HCT116 (cell line): ENCODE data around the gene ACP5. TPM values are rescaled to one million over a fixed set of nuclear protein-coding genes. Genes with fewer than 3 reads are reported as not detected.

Experiments
- ATAC-seq: fragments of 200-7000 bp; cut with Tn5 transposase; 2 replicates; pipeline ENCODE4 v1.9.1; 2020; ENCODE audit warnings: mild to moderate bottlenecking, moderate library complexity
- BruUV-seq: library from RNA; stranded (reverse); fragments of 400-500 nt; replicated peaks from 2 replicates; lab custom pipeline; 2021; lab: Mats Ljungman, UMichigan
- CTCF ChIA-PET: fragments of 300-600 bp; sonication (Branson Sonifier 250); formaldehyde crosslinking; loops from one replicate; lab custom pipeline; 2021; ENCODE audit warnings: antibody characterized with exemption; lab: Charles Lee
- POLR2A ChIA-PET: fragments of 300-600, 350-600 bp; sonication (Branson Sonifier 250); formaldehyde crosslinking; loops from one replicate; lab custom pipeline; 2021; ENCODE audit warnings: antibody characterized with exemption; lab: Charles Lee
- RAD21 ChIA-PET, 2 experiments: fragments of 300-600 bp; sonication (Branson Sonifier 250); formaldehyde crosslinking; loops; one replicate each; lab custom pipeline; 2023; ENCODE audit warnings: low total read pairs in 2 of 2; ENCODE audit not compliant: uncharacterized antibody in 2 of 2, unreplicated experiment in 2 of 2, low non-redundant PET in 1 of 2; lab: Charles Lee
- DNase-seq: peaks from one replicate; pipeline ENCODE4 v3.0.0-alpha.2; 2010; ENCODE audit warnings: low read depth, low spot score
- H2AFZ ChIP-seq: fragments of 200-600 bp; shearing (Covaris generic), sonication (generic); 2 replicates; pipeline ENCODE4 v1.6.1; 2017; ENCODE audit warnings: low read depth, mixed run types, mixed read lengths, antibody characterized with exemption, low read length; ENCODE audit not compliant: poor library complexity, severe bottlenecking
- H3K27ac ChIP-seq: 2 replicates; pipeline ENCODE4 v1.5.1; 2012; ENCODE audit warnings: low read depth, low read length
- H3K27me3 ChIP-seq: fragments of 200-600 bp; sonication (generic); 2 replicates; pipeline ENCODE4 v1.6.1; 2016; ENCODE audit warnings: mixed run types, low read length, mixed read lengths; ENCODE audit not compliant: insufficient read depth
- H3K36me3 ChIP-seq, 2 experiments: fragments of 200-500 bp in 1 of 2; fragments of 200-600 bp in 1 of 2; sonication (Bioruptor generic) in 1 of 2; sonication (generic) in 1 of 2; 2 replicates each; pipeline versions ENCODE4 v1.5.1 to v1.6.1; 2014 to 2016; ENCODE audit warnings: low read length in 2 of 2, inconsistent platforms in 1 of 2, mixed read lengths in 1 of 2, mixed run types in 1 of 2; ENCODE audit not compliant: insufficient read depth in 2 of 2, control insufficient read depth in 1 of 2
- H3K4me1 ChIP-seq, 2 experiments: fragments of 200-600 bp in 1 of 2; sonication (generic) in 1 of 2; 2 replicates each; pipeline versions ENCODE4 v1.5.1 to v1.6.1; 2012 to 2017; ENCODE audit warnings: low read length in 2 of 2, inconsistent platforms in 1 of 2, mild to moderate bottlenecking in 1 of 2, mixed read lengths in 1 of 2, mixed run types in 1 of 2, moderate library complexity in 1 of 2; ENCODE audit not compliant: insufficient read depth in 2 of 2, control insufficient read depth in 1 of 2
- H3K4me2 ChIP-seq: fragments of 200-600 bp; sonication (generic); 2 replicates; pipeline ENCODE4 v1.6.1; 2017; ENCODE audit warnings: mixed run types, low read length, mixed read lengths
- H3K4me3 ChIP-seq, 2 experiments: fragments of 200-600 bp in 1 of 2; sonication (generic) in 1 of 2; replicated peaks in 1 of 2; 2 replicates each; pipeline ENCODE4 v1.5.1; 2011 to 2016; ENCODE audit warnings: low read length in 2 of 2, control low read depth in 1 of 2, low read depth in 1 of 2, mild to moderate bottlenecking in 1 of 2, mixed read lengths in 1 of 2, mixed run types in 1 of 2
- H3K79me2 ChIP-seq: fragments of 200-600 bp; sonication (generic); 2 replicates; pipeline ENCODE4 v1.6.1; 2017; ENCODE audit warnings: mild to moderate bottlenecking, mixed run types, low read length, moderate library complexity, mixed read lengths; ENCODE audit not compliant: insufficient read depth
- H3K9ac ChIP-seq: fragments of 200-600 bp; sonication (generic); 2 replicates; pipeline ENCODE4 v1.6.1; 2016; ENCODE audit warnings: low read length, mixed read lengths
- H3K9me2 ChIP-seq: fragments of 200-600 bp; sonication (generic), shearing (Covaris generic); 2 replicates; pipeline ENCODE4 v1.6.1; 2017; ENCODE audit warnings: mixed run types, mild to moderate bottlenecking, moderate library complexity; ENCODE audit not compliant: insufficient read depth
- H3K9me3 ChIP-seq, 2 experiments: fragments of 200-500 bp in 1 of 2; fragments of 200-600 bp in 1 of 2; sonication (Bioruptor generic) in 1 of 2; sonication (generic) in 1 of 2; 2 replicates each; pipeline ENCODE4 v1.6.1; 2014 to 2017; ENCODE audit warnings: low read length in 2 of 2, mixed read lengths in 2 of 2, inconsistent platforms in 1 of 2, low read depth in 1 of 2, mild to moderate bottlenecking in 1 of 2, mixed run types in 1 of 2, moderate library complexity in 1 of 2; ENCODE audit not compliant: control insufficient read depth in 1 of 2, insufficient read depth in 1 of 2
- H4K20me1 ChIP-seq: fragments of 200-600 bp; sonication (generic), shearing (Covaris generic); 2 replicates; pipeline ENCODE4 v1.6.1; 2017; ENCODE audit warnings: mixed run types, mild to moderate bottlenecking, moderate library complexity; ENCODE audit not compliant: insufficient read depth
- CBX3 ChIP-seq: IDR thresholded peaks from 2 replicates; pipeline ENCODE4 v1.6.1; 2012; ENCODE audit warnings: low read depth
- CEBPB ChIP-seq: IDR thresholded peaks from 2 replicates; pipeline ENCODE4 v1.6.1; 2012; ENCODE audit warnings: low read depth
- EZH2 ChIP-seq: fragments of 200-600 bp; sonication (generic); IDR thresholded peaks from 2 replicates; pipeline ENCODE4 v1.6.1; 2017; ENCODE audit warnings: antibody characterized with exemption, mixed run types
- EZH2phosphoT487 ChIP-seq: fragments of 200-600 bp; IDR thresholded peaks from 2 replicates; pipeline ENCODE4 v1.6.1; 2018; ENCODE audit warnings: antibody characterized with exemption, borderline replicate concordance
- JUND ChIP-seq: IDR thresholded peaks from 2 replicates; pipeline ENCODE4 v1.6.1; 2012
- POLR2A ChIP-seq: IDR thresholded peaks from 2 replicates; pipeline ENCODE4 v1.7.0; 2011; ENCODE audit warnings: borderline replicate concordance; ENCODE audit not compliant: insufficient read depth, insufficient read length; ENCODE audit errors: extremely low read depth
- POLR2AphosphoS5 ChIP-seq: IDR thresholded peaks from 2 replicates; pipeline ENCODE4 v1.6.1; 2011; ENCODE audit warnings: mild to moderate bottlenecking, low read depth, low read length, moderate library complexity
- RAD21 ChIP-seq: IDR thresholded peaks from 2 replicates; pipeline ENCODE4 v1.6.1; 2012; ENCODE audit warnings: low read depth, mild to moderate bottlenecking
- REST ChIP-seq: IDR thresholded peaks from 2 replicates; pipeline ENCODE4 v1.6.1; 2012; ENCODE audit warnings: low read depth
- SIN3A ChIP-seq: IDR thresholded peaks from 2 replicates; pipeline ENCODE4 v1.6.1; 2012; ENCODE audit warnings: low read depth
- SP1 ChIP-seq: IDR thresholded peaks from 2 replicates; pipeline ENCODE4 v1.6.1; 2012; ENCODE audit warnings: low read depth
- TCF7L2 ChIP-seq: IDR thresholded peaks from 2 replicates; pipeline ENCODE4 v1.7.0; 2011; ENCODE audit warnings: borderline replicate concordance, inconsistent platforms; ENCODE audit not compliant: insufficient read depth, insufficient read length; ENCODE audit errors: extremely low read depth
- YY1 ChIP-seq: IDR thresholded peaks from 2 replicates; pipeline ENCODE4 v1.6.1; 2011; ENCODE audit warnings: low read length, low read depth, moderate library complexity, mild to moderate bottlenecking; ENCODE audit not compliant: insufficient replicate concordance; ENCODE audit errors: extremely low read depth
- ZFX ChIP-seq: fragments of 450-650 bp; IDR thresholded peaks from 2 replicates; pipeline ENCODE4 v1.6.1; 2017
- intact Hi-C: fragments of 100-400 bp; cut with micrococcal nuclease; formaldehyde crosslinking; loops from 2 replicates; pipeline ENCODE4 v1.10.0; 2022
- total RNA-seq: library from RNA; stranded (reverse); gene quantifications from one replicate; pipeline ENCODE4 v1.2.1, GENCODE V29; 2021; ENCODE audit not compliant: unreplicated experiment
- TF ChIP-seq, protein P1 (sequence below): IDR thresholded peaks from 2 replicates; pipeline ENCODE4 v1.6.1; 2012
- TF ChIP-seq, protein P2 (sequence below): IDR thresholded peaks from 2 replicates; pipeline ENCODE4 v1.6.1; 2011; ENCODE audit warnings: mild to moderate bottlenecking, low read length, moderate library complexity; ENCODE audit not compliant: insufficient replicate concordance; ENCODE audit errors: extremely low read depth
- TF ChIP-seq, protein P3 (sequence below): IDR thresholded peaks from 2 replicates; pipeline ENCODE4 v1.6.1; 2012

ACP5 gene
- total RNA-seq, 1 experiment from 2014 or later: 1.2 TPM

DNA sequence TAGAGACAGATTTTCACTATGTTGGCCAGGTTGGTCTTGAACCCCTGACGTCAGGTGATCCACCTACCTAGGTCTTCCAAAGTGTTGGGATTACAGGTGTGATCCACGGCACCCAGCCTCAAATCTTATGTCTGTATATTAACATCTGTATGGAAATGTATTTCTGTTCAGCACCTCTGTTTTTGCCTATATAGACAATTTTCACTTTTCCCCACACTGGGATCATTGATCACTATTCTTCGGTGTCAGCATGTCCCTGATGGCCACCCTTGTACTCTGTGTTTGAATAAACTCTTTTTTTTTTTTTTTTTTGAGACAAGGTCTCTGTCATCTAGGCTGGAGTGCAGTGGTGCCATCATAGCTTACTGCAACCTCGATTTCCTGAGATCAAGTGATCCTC, 16.6 kb upstream of the ACP5 start:
- ChIA-PET CTCF (no interaction called here), POLR2A (no interaction called here), RAD21 (no interaction called here)
- intact Hi-C loops: no loop called here
- Histone ChIP-seq H3K9me2 (no peaks in the 10 kb centered on the region), H3K9ac (no peak overlapping the region), H3K9me3 (no peaks in the 10 kb centered on the region), H3K36me3 (peaks cover 0 to 1% of the 10 kb centered on the region in 2 experiments; a peak in 1 of 4 replicates), H3K79me2 (peaks cover 16% of the 10 kb centered on the region), H3K27me3 (no peaks in the 10 kb centered on the region), H4K20me1 (no peaks in the 10 kb centered on the region), H3K4me2 (no peak overlapping the region), H3K27ac (no peak overlapping the region), H3K4me3 (no peak overlapping the region), H2AFZ (no peak overlapping the region), H3K4me1 (peaks cover 3 to 13% of the 10 kb centered on the region in 2 experiments; a peak in 2 of 4 replicates)
- no peak for ATAC-seq
- no peak for TF ChIP-seq CBX3
- TF ChIP-seq, protein P1, sequence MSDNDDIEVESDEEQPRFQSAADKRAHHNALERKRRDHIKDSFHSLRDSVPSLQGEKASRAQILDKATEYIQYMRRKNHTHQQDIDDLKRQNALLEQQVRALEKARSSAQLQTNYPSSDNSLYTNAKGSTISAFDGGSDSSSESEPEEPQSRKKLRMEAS: no peak
- TF ChIP-seq POLR2A: no peak
- TF ChIP-seq ZFX: no peak
- no peak for TF ChIP-seq JUND
- no peak for TF ChIP-seq EZH2phosphoT487
- TF ChIP-seq SIN3A: no peak
- no peak for TF ChIP-seq REST
- no peak for TF ChIP-seq RAD21
- TF ChIP-seq POLR2AphosphoS5: no peak
- TF ChIP-seq, protein P2, sequence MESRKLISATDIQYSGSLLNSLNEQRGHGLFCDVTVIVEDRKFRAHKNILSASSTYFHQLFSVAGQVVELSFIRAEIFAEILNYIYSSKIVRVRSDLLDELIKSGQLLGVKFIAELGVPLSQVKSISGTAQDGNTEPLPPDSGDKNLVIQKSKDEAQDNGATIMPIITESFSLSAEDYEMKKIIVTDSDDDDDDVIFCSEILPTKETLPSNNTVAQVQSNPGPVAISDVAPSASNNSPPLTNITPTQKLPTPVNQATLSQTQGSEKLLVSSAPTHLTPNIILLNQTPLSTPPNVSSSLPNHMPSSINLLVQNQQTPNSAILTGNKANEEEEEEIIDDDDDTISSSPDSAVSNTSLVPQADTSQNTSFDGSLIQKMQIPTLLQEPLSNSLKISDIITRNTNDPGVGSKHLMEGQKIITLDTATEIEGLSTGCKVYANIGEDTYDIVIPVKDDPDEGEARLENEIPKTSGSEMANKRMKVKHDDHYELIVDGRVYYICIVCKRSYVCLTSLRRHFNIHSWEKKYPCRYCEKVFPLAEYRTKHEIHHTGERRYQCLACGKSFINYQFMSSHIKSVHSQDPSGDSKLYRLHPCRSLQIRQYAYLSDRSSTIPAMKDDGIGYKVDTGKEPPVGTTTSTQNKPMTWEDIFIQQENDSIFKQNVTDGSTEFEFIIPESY: no peak
- TF ChIP-seq EZH2: no peak
- TF ChIP-seq TCF7L2: no peak
- TF ChIP-seq YY1: no peak
- no peak for TF ChIP-seq CEBPB
- no peak for TF ChIP-seq SP1
- TF ChIP-seq, protein P3, sequence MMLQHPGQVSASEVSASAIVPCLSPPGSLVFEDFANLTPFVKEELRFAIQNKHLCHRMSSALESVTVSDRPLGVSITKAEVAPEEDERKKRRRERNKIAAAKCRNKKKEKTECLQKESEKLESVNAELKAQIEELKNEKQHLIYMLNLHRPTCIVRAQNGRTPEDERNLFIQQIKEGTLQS: no peak
- no TSS peak for BruUV-seq
- no peak for DNase-seq
